Nephron progenitor cell (in vitro differentiated cells): Measurements from ENCODE around the gene CYYR1.

Source experiments
- DNase-seq: peaks from one replicate; pipeline ENCODE4 v3.0.0; 2021
- H3K27ac Mint-ChIP-seq: 2 replicates; pipeline ENCODE4 v1.8.0; 2021; ENCODE audit warnings: mild to moderate bottlenecking, moderate library complexity, mixed read lengths
- H3K27me3 Mint-ChIP-seq: 2 replicates; pipeline ENCODE4 v1.8.0; 2021; ENCODE audit warnings: mild to moderate bottlenecking, low read depth, mixed read lengths; ENCODE audit not compliant: poor library complexity
- H3K36me3 Mint-ChIP-seq: 2 replicates; pipeline ENCODE4 v1.8.0; 2021; ENCODE audit warnings: low read depth, mixed read lengths
- H3K4me1 Mint-ChIP-seq: 2 replicates; pipeline ENCODE4 v1.8.0; 2021; ENCODE audit warnings: mixed read lengths
- H3K4me3 Mint-ChIP-seq: 2 replicates; pipeline ENCODE4 v1.8.0; 2021; ENCODE audit warnings: mild to moderate bottlenecking, moderate library complexity, mixed read lengths
- H3K9me3 Mint-ChIP-seq: 2 replicates; pipeline ENCODE4 v1.8.0; 2021; ENCODE audit warnings: mild to moderate bottlenecking, moderate library complexity, mixed read lengths
- TF ChIP-seq, protein P1 (sequence below): fragments of 200-600 bp; sonication (generic); IDR thresholded peaks from 2 replicates; pipeline ENCODE4 v1.5.0; 2021; ENCODE audit warnings: antibody characterized with exemption

The CYYR1 gene

DNA sequence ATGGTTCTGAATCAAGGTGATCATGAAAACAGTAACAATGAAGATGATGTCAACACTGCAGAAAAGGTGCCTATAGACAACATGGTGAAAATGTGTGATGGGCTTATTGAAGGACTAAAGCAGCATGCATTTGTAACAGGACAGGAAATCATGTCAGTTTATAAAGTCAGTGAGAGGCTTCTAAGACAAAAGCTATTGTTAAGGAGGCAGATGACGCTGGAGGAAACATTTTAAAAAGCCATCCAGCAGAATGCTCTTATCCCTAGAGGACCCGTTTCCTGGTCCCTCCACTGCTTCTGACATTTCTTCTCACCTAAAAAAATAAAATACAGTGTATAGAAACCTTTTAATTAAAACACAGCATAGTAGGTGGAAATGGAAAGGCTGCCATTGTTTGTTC lies 40.9 kb downstream of the CYYR1 start:
- H3K27me3 Mint-ChIP-seq, result no peaks in the 10 kb centered on the region

DNA sequence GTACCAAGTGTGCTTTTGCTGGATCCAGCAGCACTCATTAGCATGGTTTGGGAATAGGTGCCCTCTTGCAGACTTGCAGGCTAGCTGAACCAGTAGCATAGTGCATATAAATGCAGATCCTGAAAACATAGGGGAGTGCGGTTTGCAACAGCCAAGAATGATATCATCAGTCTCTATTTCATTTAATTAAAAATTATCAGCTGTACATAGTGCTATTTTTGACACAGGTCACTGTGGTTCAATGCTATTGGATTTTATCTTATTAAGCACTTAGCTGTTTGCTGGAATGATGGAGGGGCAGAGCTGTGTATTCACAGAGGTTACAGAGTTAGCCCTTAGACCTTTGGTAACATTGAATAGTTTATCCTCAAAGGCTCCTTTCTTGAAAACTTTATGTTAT lies 43.6 kb downstream of the CYYR1 start:
- no peaks in the 10 kb centered on the region for H3K27me3 Mint-ChIP-seq
- no peak overlapping the region for H3K27ac Mint-ChIP-seq
- peaks cover 4% of the 10 kb centered on the region for H3K9me3 Mint-ChIP-seq
- no peak overlapping the region for H3K4me3 Mint-ChIP-seq
- peaks cover 43% of the 10 kb centered on the region for H3K36me3 Mint-ChIP-seq
- no peaks in the 10 kb centered on the region for H3K4me1 Mint-ChIP-seq
- no peak for DNase-seq
- TF ChIP-seq, protein P1, sequence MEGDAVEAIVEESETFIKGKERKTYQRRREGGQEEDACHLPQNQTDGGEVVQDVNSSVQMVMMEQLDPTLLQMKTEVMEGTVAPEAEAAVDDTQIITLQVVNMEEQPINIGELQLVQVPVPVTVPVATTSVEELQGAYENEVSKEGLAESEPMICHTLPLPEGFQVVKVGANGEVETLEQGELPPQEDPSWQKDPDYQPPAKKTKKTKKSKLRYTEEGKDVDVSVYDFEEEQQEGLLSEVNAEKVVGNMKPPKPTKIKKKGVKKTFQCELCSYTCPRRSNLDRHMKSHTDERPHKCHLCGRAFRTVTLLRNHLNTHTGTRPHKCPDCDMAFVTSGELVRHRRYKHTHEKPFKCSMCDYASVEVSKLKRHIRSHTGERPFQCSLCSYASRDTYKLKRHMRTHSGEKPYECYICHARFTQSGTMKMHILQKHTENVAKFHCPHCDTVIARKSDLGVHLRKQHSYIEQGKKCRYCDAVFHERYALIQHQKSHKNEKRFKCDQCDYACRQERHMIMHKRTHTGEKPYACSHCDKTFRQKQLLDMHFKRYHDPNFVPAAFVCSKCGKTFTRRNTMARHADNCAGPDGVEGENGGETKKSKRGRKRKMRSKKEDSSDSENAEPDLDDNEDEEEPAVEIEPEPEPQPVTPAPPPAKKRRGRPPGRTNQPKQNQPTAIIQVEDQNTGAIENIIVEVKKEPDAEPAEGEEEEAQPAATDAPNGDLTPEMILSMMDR, result no peak

More for the DNA sequence above, 40.9 kb downstream of the CYYR1 start:
- H3K9me3 Mint-ChIP-seq, result peaks cover 4% of the 10 kb centered on the region
- DNase-seq, result no peak
- H3K27ac Mint-ChIP-seq, result no peak overlapping the region
- peaks cover 41% of the 10 kb centered on the region for H3K36me3 Mint-ChIP-seq
- H3K4me1 Mint-ChIP-seq, result no peaks in the 10 kb centered on the region
- no peak overlapping the region for H3K4me3 Mint-ChIP-seq
- TF ChIP-seq, protein P1, result no peak

DNA sequence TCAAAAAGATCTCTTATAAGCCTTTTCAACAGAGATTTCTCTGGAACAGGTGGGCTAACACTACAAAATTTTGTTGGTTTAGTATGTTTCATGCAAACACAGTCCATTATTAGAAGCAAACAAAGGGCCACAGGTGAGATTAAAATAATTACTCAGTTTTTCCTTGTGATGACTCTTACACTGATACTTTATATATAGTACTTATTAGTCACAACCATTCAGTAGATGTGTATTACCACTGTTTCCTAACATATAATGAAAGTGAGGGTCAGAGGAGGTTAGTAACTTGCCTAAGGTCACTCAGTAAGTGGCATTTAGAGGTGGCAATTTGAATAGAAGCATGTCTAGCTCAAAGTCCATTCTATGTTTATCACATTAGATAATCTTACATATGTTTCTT lies 44.2 kb downstream of the CYYR1 start:
- no peak overlapping the region for H3K4me3 Mint-ChIP-seq
- DNase-seq, result no peak
- H3K36me3 Mint-ChIP-seq, result peaks cover 48% of the 10 kb centered on the region
- H3K27ac Mint-ChIP-seq, result no peak overlapping the region
- no peaks in the 10 kb centered on the region for H3K27me3 Mint-ChIP-seq
- peaks cover 4% of the 10 kb centered on the region for H3K9me3 Mint-ChIP-seq
- TF ChIP-seq, protein P1, result no peak
- no peaks in the 10 kb centered on the region for H3K4me1 Mint-ChIP-seq

DNA sequence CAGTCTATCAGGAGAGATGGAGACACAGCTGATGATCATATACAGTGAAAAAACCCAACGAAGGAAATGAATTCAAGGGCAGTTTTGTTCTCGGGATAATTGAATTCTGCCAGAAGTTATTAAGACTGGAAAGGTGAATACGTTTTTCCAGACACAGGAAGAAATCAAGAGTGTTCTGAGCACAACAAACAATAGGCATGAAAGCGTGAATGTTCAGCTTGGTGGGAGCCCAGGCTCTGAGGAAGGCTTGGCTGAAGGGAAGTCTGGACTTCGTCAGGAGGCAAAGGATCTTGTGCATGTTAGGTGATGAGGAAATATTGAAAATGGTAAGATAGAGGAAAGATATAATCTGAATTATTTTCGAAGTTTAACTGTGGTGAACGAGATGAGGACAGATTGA lies 50.4 kb downstream of the CYYR1 start:
- no peak for DNase-seq
- Mint-ChIP-seq H3K27ac (no peak overlapping the region), H3K27me3 (no peaks in the 10 kb centered on the region)

DNA sequence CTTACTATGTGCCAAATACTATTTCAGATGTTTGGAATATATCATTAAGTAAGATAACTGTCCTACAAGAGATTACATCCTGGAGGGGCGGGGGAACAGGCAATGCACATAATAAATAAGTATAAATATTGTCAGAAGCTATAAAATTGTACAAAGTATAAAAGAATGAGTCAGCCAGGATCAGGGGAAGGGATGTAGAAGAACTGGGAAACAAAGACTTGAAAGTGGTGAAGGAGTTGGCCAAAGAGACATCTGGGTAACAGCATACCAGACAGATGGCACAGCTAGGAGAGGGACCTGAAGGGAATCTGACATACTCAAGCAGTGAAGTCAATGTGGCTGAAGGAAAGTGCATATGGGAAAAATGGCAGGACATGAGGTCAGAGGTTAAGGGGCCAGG lies 53.9 kb downstream of the CYYR1 start:
- no peaks in the 10 kb centered on the region for H3K4me1 Mint-ChIP-seq
- H3K4me3 Mint-ChIP-seq, result no peak overlapping the region
- H3K27ac Mint-ChIP-seq, result no peak overlapping the region
- TF ChIP-seq, protein P1, result no peak
- H3K27me3 Mint-ChIP-seq, result no peaks in the 10 kb centered on the region
- no peak for DNase-seq
- H3K9me3 Mint-ChIP-seq, result peaks cover 16% of the 10 kb centered on the region
- H3K36me3 Mint-ChIP-seq, result peaks cover 60% of the 10 kb centered on the region

More for the DNA sequence above, 50.4 kb downstream of the CYYR1 start:
- no peaks in the 10 kb centered on the region for H3K4me1 Mint-ChIP-seq
- H3K4me3 Mint-ChIP-seq, result no peak overlapping the region
- TF ChIP-seq, protein P1, result no peak
- H3K36me3 Mint-ChIP-seq, result peaks cover 78% of the 10 kb centered on the region
- H3K9me3 Mint-ChIP-seq, result peaks cover 15% of the 10 kb centered on the region

DNA sequence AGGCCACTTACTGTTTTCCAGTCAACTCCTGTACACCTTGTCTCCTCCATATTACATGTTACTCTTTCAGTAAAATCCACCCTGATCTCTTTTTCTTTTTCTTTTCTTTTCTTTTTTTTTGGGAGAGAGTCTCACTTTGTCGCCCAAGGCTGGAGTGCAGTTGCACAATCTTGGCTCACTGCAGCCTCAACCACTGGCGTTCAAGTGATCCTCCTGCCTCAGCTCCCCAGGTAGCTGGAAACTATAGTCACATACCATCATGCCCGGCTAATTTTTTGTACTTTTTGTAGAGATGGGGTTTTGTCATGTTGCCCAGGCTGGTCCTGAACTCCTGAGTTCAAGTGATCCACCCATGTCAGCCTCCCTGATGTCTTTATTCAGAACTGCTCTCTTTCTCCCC lies 57.8 kb downstream of the CYYR1 start:
- peaks cover 16% of the 10 kb centered on the region for H3K9me3 Mint-ChIP-seq
- DNase-seq, result no peak
- no peaks in the 10 kb centered on the region for H3K4me1 Mint-ChIP-seq
- H3K27ac Mint-ChIP-seq, result peak overlapping the region; percentile 57
- no peaks in the 10 kb centered on the region for H3K27me3 Mint-ChIP-seq
- H3K36me3 Mint-ChIP-seq, result peaks cover 33% of the 10 kb centered on the region
- H3K4me3 Mint-ChIP-seq, result no peak overlapping the region
- TF ChIP-seq, protein P1, result no peak
